WTC11 (cell line): ENCODE measurements around the gene PRKAR2B. TPM values are rescaled to one million over a fixed set of nuclear protein-coding genes. Genes with fewer than 3 reads are reported as not detected.
A peak's percentile ranks its signal among the peaks of the same experiment; 100 is the strongest.

Source experiments
- ATAC-seq: fragments of 200-7000 bp; cut with Tn5 transposase; 2 replicates; pipeline ENCODE4 v1.10.0; 2021; ENCODE audit warnings: mild to moderate bottlenecking, moderate library complexity
- CTCF ChIA-PET: fragments of 300-600 bp; sonication (Branson Sonifier 250); formaldehyde crosslinking; loops from one replicate; lab custom pipeline; 2021; ENCODE audit warnings: antibody characterized with exemption; lab: Charles Lee
- POLR2A ChIA-PET: fragments of 350-600 bp; sonication (Branson Sonifier 250); formaldehyde crosslinking; loops from one replicate; lab custom pipeline; 2021; ENCODE audit warnings: antibody characterized with exemption; lab: Charles Lee
- DNase-seq: peaks from one replicate; pipeline ENCODE4 v3.0.0; 2021; ENCODE audit warnings: low spot score
- H3K27ac Mint-ChIP-seq: 2 replicates; pipeline ENCODE4 v1.8.0; 2021; ENCODE audit warnings: mixed read lengths
- H3K27me3 Mint-ChIP-seq: 2 replicates; pipeline ENCODE4 v1.8.0; 2021; ENCODE audit warnings: low read depth, mild to moderate bottlenecking, moderate library complexity, mixed read lengths
- H3K36me3 Mint-ChIP-seq: 2 replicates; pipeline ENCODE4 v1.8.0; 2021; ENCODE audit warnings: mixed read lengths
- H3K4me1 Mint-ChIP-seq: 2 replicates; pipeline ENCODE4 v1.8.0; 2022; ENCODE audit warnings: mixed read lengths
- H3K4me3 Mint-ChIP-seq: 2 replicates; pipeline ENCODE4 v1.8.0; 2021; ENCODE audit warnings: mild to moderate bottlenecking, moderate library complexity, mixed read lengths
- H3K9me3 Mint-ChIP-seq: 2 replicates; pipeline ENCODE4 v1.8.0; 2021; ENCODE audit warnings: mixed read lengths
- AR ChIP-seq: fragments of 250-450 bp; sonication (Bioruptor Pico); IDR thresholded peaks from 2 replicates; pipeline ENCODE4 v1.9.0; 2021; ENCODE audit warnings: mild to moderate bottlenecking
- E2F5 ChIP-seq: sonication (generic); formaldehyde crosslinking; IDR thresholded peaks from 2 replicates; pipeline ENCODE4 v1.8.1; 2022; ENCODE audit warnings: mild to moderate bottlenecking, moderate library complexity, missing genetic modification reagents
- ERG ChIP-seq: fragments of 250-450 bp; sonication (Bioruptor Pico); IDR thresholded peaks from 2 replicates; pipeline ENCODE4 v1.8.0; 2021; ENCODE audit warnings: mild to moderate bottlenecking
- GABPB1 ChIP-seq: sonication (generic); formaldehyde crosslinking; IDR thresholded peaks from 2 replicates; pipeline ENCODE4 v1.8.1; 2023; ENCODE audit warnings: mild to moderate bottlenecking, missing genetic modification reagents
- GRHL2 ChIP-seq: fragments of 250-450 bp; sonication (Bioruptor Pico); IDR thresholded peaks from 2 replicates; pipeline ENCODE4 v1.8.0; 2022; ENCODE audit warnings: mild to moderate bottlenecking, moderate library complexity; ENCODE audit not compliant: insufficient replicate concordance, severe bottlenecking
- KAT7 ChIP-seq: sonication (generic); formaldehyde crosslinking; IDR thresholded peaks from 2 replicates; pipeline ENCODE4 v1.8.1; 2023; ENCODE audit warnings: missing genetic modification reagents, mild to moderate bottlenecking, borderline replicate concordance
- MLX ChIP-seq: sonication (generic); formaldehyde crosslinking; IDR thresholded peaks from 2 replicates; pipeline ENCODE4 v1.8.1; 2023; ENCODE audit warnings: mild to moderate bottlenecking, missing genetic modification reagents, moderate library complexity
- NFATC4 ChIP-seq: fragments of 250-450 bp; sonication (Bioruptor Pico); IDR thresholded peaks from 2 replicates; pipeline ENCODE4 v1.9.0; 2021; ENCODE audit warnings: mild to moderate bottlenecking
- NFYB ChIP-seq: sonication (generic); formaldehyde crosslinking; conservative IDR thresholded peaks from 2 replicates; pipeline ENCODE4 v1.8.0; 2022; ENCODE audit warnings: low read depth, missing genetic modification reagents
- NR3C1 ChIP-seq: sonication (generic); formaldehyde crosslinking; conservative IDR thresholded peaks from 2 replicates; pipeline ENCODE4 v1.8.1; 2023; ENCODE audit warnings: low read depth, mild to moderate bottlenecking, missing genetic modification reagents
- OVOL2 ChIP-seq: fragments of 250-450 bp; sonication (Bioruptor Pico); IDR thresholded peaks from 2 replicates; pipeline ENCODE4 v1.9.0; 2021; ENCODE audit warnings: mild to moderate bottlenecking, borderline replicate concordance
- SMAD4 ChIP-seq: sonication (generic); formaldehyde crosslinking; IDR thresholded peaks from 2 replicates; pipeline ENCODE4 v1.8.0; 2022; ENCODE audit warnings: mild to moderate bottlenecking, missing genetic modification reagents
- TEAD1 ChIP-seq: sonication (generic); formaldehyde crosslinking; IDR thresholded peaks from 2 replicates; pipeline ENCODE4 v1.8.0; 2022; ENCODE audit warnings: mild to moderate bottlenecking, missing genetic modification reagents
- TP53 ChIP-seq: sonication (generic); formaldehyde crosslinking; IDR thresholded peaks from 2 replicates; pipeline ENCODE4 v1.8.1; 2023; ENCODE audit warnings: mild to moderate bottlenecking, missing genetic modification reagents
- ZBTB43 ChIP-seq: sonication (generic); formaldehyde crosslinking; IDR thresholded peaks from 2 replicates; pipeline ENCODE4 v1.8.1; 2023; ENCODE audit warnings: mild to moderate bottlenecking, missing genetic modification reagents
- ZNF138 ChIP-seq: sonication (generic); formaldehyde crosslinking; conservative IDR thresholded peaks from 2 replicates; pipeline ENCODE4 v1.8.1; 2022; ENCODE audit warnings: mild to moderate bottlenecking, moderate library complexity, missing genetic modification reagents
- ZNF416 ChIP-seq: fragments of 250-450 bp; sonication (Bioruptor Pico); IDR thresholded peaks from 2 replicates; pipeline ENCODE4 v1.9.0; 2021; ENCODE audit warnings: mild to moderate bottlenecking, inconsistent platforms
- ZNF423 ChIP-seq: fragments of 250-450 bp; sonication (Bioruptor Pico); IDR thresholded peaks from 2 replicates; pipeline ENCODE4 v2.1.2; 2022; ENCODE audit warnings: mild to moderate bottlenecking, moderate library complexity
- ZNF425 ChIP-seq: fragments of 250-450 bp; sonication (Bioruptor Pico); conservative IDR thresholded peaks from 2 replicates; pipeline ENCODE4 v1.9.0; 2021; ENCODE audit warnings: mild to moderate bottlenecking
- total RNA-seq: library from RNA; stranded (reverse); gene quantifications from 3 replicates; pipeline ENCODE4 v1.2.3, GENCODE V29; 2021

Gene PRKAR2B
- total RNA-seq, 1 experiment from 2014 or later = 29.6 TPM

- no peak for TF ChIP-seq NFYB
- no peak for TF ChIP-seq MLX (CRISPR knock-in tag)
- TF ChIP-seq GRHL2 (CRISPR knock-in tag) = no peak
- TF ChIP-seq GABPB1 = no peak
- no peak for TF ChIP-seq KAT7 (CRISPR knock-in tag)
- TF ChIP-seq, all 79 proteins: peak for 0
- H3K4me3 Mint-ChIP-seq = no peak overlapping the region
- no peak for DNase-seq
- POLR2A ChIA-PET = no interaction called here
- H3K36me3 Mint-ChIP-seq = no peaks in the 10 kb centered on the region
- H3K9me3 Mint-ChIP-seq = no peaks in the 10 kb centered on the region
- H3K4me1 Mint-ChIP-seq = no peaks in the 10 kb centered on the region
- ATAC-seq = no peak
- CTCF ChIA-PET = no interaction called here
- H3K27ac Mint-ChIP-seq = no peak overlapping the region
- H3K27me3 Mint-ChIP-seq = no peaks in the 10 kb centered on the region
Measured at GRCh38 chr7:107002126-107002525, 42.4 kb upstream of the PRKAR2B start.

- Mint-ChIP-seq H3K36me3 (no peaks in the 10 kb centered on the region), H3K27ac (no peak overlapping the region), H3K27me3 (no peaks in the 10 kb centered on the region), H3K4me1 (no peaks in the 10 kb centered on the region), H3K4me3 (no peak overlapping the region), H3K9me3 (no peaks in the 10 kb centered on the region)
- no peak for DNase-seq
- ChIA-PET POLR2A (no interaction called here), CTCF (interaction anchor here (0.6 kb wide), 1 partner anchor 139 kb away, joined by 3 read pairs; no protein-coding TSS in a partner anchor)
- ATAC-seq = no peak
- no peak for TF ChIP-seq OVOL2 (CRISPR knock-in tag)
Measured at GRCh38 chr7:107002529-107002998, 41.9 kb upstream of the PRKAR2B start.

GRCh38 chr7:107007007-107007891 lies 37.3 kb upstream of the PRKAR2B start:
- POLR2A ChIA-PET = no interaction called here
- ATAC-seq (no peak), DNase-seq (no peak)
- peaks cover 3% of the 10 kb centered on the region; the same call in 1 of the 2 replicates for H3K4me1 Mint-ChIP-seq
- CTCF ChIA-PET = interaction anchor here (0.9 to 1.3 kb wide), 3 partner anchors 10 to 60 kb away, joined by 3 to 4 read pairs (median 3); no protein-coding TSS in a partner anchor
- H3K27ac Mint-ChIP-seq = peak overlapping the region; percentile 45; the same call in 1 of the 2 replicates
- no peak overlapping the region for H3K4me3 Mint-ChIP-seq
- no peak for TF ChIP-seq NFATC4 (CRISPR knock-in tag)
- no peak for TF ChIP-seq ZNF425 (CRISPR knock-in tag)
- no peak for TF ChIP-seq ZNF416
- no peak for TF ChIP-seq AR (CRISPR knock-in tag)
- no peak for TF ChIP-seq TEAD1 (CRISPR knock-in tag)
- TF ChIP-seq SMAD4 = no peak
- no peak for TF ChIP-seq E2F5 (CRISPR knock-in tag)
- TF ChIP-seq TP53 = no peak
- TF ChIP-seq ZNF423 (CRISPR knock-in tag) = no peak
- TF ChIP-seq MLX (CRISPR knock-in tag) = no peak
- TF ChIP-seq ZNF138 (CRISPR knock-in tag) = no peak
- TF ChIP-seq ZBTB43 (CRISPR knock-in tag) = no peak
- no peak for TF ChIP-seq NR3C1 (CRISPR knock-in tag)
- no peak for TF ChIP-seq ERG (CRISPR knock-in tag)
- TF ChIP-seq, all 79 proteins: peak for 0
- 0 out of 2 replicates have a peak, but pooled peaks cover 2% of the 10 kb centered on the region for H3K9me3 Mint-ChIP-seq
- H3K27me3 Mint-ChIP-seq = no peaks in the 10 kb centered on the region
- no peaks in the 10 kb centered on the region for H3K36me3 Mint-ChIP-seq
